HuH-7 (cell line): ENCODE results near the gene ST8SIA6.
"Not testable (repeated sequence)": the region's sequence is repeated elsewhere in the genome, so short reads cannot be mapped to it uniquely, and the experiment has no call there.

Experiments used
- DNase-seq: peaks from one replicate; pipeline ENCODE4 v3.0.0; 2011; ENCODE audit warnings: low spot score

ST8SIA6 gene

GRCh38 chr10:17343118-17343517 lies 111.3 kb downstream of the ST8SIA6 start:
- peak; percentile 7 for DNase-seq

- no peak for DNase-seq
These were observed 114.1 kb downstream of the ST8SIA6 start for GRCh38 chr10:17340144-17340829.

- no peak for DNase-seq
These were observed 119.3 kb downstream of the ST8SIA6 start for GRCh38 chr10:17335065-17335464.

- DNase-seq, result no peak
These were observed 123.9 kb downstream of the ST8SIA6 start for GRCh38 chr10:17330501-17330900.

- no peak for DNase-seq
These were observed 128.0 kb downstream of the ST8SIA6 start for GRCh38 chr10:17326377-17326776.

GRCh38 chr10:17321957-17322356 lies 132.4 kb downstream of the ST8SIA6 start:
- not testable (repeated sequence) for DNase-seq

- no peak for DNase-seq
These were observed 137.8 kb downstream of the ST8SIA6 start for GRCh38 chr10:17316488-17317170.

GRCh38 chr10:17309435-17309834 lies 145.0 kb downstream of the ST8SIA6 start:
- no peak for DNase-seq

- no peak for DNase-seq
These were observed 147.3 kb downstream of the ST8SIA6 start for GRCh38 chr10:17307123-17307522.

- DNase-seq, result no peak
These were observed 162.0 kb downstream of the ST8SIA6 start for GRCh38 chr10:17292375-17292774.

- peak; percentile 8 for DNase-seq
These were observed 164.2 kb downstream of the ST8SIA6 start for GRCh38 chr10:17290226-17290625.

- no peak for DNase-seq
These were observed 164.6 kb downstream of the ST8SIA6 start for GRCh38 chr10:17289763-17290162.

GRCh38 chr10:17286562-17287550 lies 167.5 kb downstream of the ST8SIA6 start:
- DNase-seq, result no peak

- DNase-seq, result no peak
These were observed 172.1 kb downstream of the ST8SIA6 start for GRCh38 chr10:17282311-17282710.

GRCh38 chr10:17278607-17279240 lies 175.7 kb downstream of the ST8SIA6 start:
- DNase-seq, result no peak

GRCh38 chr10:17276756-17277424 lies 177.5 kb downstream of the ST8SIA6 start:
- no peak for DNase-seq

- no peak for DNase-seq
These were observed 181.0 kb downstream of the ST8SIA6 start for GRCh38 chr10:17273403-17273802.

- no peak for DNase-seq
These were observed 181.7 kb downstream of the ST8SIA6 start for GRCh38 chr10:17272648-17273047.
